Skin epidermis (tissue), 12 donors: Measurements from ENCODE around the gene BMERB1.
"Not testable (repeated sequence)": the region's sequence is repeated elsewhere in the genome, so short reads cannot be mapped to it uniquely, and the experiment has no call there.

Experiments used
- H3K27ac ChIP-seq, 21 experiments: fragments of 200-600 bp; sonication (generic) in 11 of 21; one replicate each; pipeline ENCODE4 v1.5.0; 2020; ENCODE audit warnings: mild to moderate bottlenecking in 3 of 21, inconsistent platforms in 2 of 21, moderate library complexity in 2 of 21
- H3K4me3 ChIP-seq, 7 experiments: fragments of 200-600 bp; sonication (generic) in 2 of 7; one replicate each; pipeline ENCODE4 v1.5.0; 2020; ENCODE audit warnings: inconsistent platforms in 2 of 7, mild to moderate bottlenecking in 2 of 7, moderate library complexity in 1 of 7

Gene BMERB1

GRCh38 chr16:15542261-15542660 is 107.9 kb downstream of the BMERB1 start:
- Histone ChIP-seq H3K4me3 (no peak overlapping the region), H3K27ac (no peak overlapping the region)

DNA sequence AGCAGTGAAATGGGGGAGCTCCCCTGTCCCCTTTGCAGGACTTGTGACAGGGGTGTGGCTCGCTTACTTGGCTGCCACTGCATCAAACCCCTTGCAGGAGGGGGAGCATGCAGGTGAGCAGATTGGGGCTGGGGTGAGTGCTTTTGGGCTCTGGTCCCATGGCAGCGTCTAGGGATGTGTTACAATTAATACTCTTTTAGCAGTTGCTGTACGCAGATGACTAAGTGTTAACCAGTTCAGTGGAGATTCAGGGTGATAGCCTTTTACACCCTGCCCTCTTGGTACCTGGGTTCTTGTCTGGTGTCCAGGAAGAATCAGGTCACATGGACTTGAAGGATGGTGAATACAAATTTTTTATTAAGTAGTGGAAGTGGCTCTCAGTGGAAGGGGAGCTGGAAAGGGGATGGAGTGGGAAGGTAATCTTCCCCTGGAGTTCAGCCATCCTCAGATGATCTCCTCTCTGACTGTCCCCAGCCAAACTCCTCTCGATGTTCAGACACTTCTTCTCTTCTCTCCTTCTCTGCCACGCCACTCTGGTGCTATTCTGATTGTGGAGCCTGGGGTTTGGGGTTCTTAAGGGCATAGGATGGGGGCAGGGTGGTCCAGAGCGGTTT is 108.5 kb downstream of the BMERB1 start:
- no peak overlapping the region for H3K4me3 ChIP-seq
- H3K27ac ChIP-seq, result no peak overlapping the region

DNA sequence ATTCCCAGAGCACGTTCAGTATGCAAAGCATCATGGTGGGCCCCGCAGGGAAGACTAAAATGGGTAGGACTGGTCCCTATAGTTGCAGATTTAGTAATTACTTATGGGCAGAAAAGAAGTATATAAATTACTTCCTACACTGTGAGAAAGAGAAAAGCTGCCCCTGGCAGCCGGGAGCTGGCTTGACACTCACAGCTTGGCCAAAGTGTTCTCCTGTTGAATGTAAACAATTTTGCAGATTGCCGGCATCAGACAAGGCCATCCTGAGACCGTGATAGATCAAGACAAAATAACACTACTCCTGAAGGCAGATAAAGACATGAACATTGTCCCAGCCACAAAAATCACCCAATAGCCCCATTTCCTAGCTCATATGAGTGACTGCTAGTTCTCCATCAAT is 110.0 kb downstream of the BMERB1 start:
- no peak overlapping the region for H3K27ac ChIP-seq
- H3K4me3 ChIP-seq, result no peak overlapping the region

DNA sequence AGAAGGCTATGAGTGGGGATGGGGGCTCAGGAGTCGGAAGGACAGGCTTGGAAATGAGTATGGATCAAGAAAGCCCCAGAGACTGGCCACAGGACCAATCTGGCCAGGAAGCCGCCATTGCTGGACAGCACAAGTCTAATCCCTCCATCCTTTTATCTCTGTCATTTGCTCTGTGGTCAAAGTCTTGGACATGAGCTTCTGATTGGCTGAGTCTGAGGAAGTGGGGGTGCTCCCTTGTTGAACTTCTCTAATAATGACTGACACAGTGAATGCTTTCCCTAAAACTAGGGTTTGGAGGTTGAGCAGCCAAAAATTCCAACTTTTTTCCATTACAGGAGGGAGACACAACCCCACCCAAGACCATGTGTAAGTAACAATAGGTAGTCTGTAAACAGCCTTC is 111.2 kb downstream of the BMERB1 start:
- H3K27ac ChIP-seq, result peak overlapping the region in 1 of 21 experiments; percentile 5
- H3K4me3 ChIP-seq, result no peak overlapping the region

DNA sequence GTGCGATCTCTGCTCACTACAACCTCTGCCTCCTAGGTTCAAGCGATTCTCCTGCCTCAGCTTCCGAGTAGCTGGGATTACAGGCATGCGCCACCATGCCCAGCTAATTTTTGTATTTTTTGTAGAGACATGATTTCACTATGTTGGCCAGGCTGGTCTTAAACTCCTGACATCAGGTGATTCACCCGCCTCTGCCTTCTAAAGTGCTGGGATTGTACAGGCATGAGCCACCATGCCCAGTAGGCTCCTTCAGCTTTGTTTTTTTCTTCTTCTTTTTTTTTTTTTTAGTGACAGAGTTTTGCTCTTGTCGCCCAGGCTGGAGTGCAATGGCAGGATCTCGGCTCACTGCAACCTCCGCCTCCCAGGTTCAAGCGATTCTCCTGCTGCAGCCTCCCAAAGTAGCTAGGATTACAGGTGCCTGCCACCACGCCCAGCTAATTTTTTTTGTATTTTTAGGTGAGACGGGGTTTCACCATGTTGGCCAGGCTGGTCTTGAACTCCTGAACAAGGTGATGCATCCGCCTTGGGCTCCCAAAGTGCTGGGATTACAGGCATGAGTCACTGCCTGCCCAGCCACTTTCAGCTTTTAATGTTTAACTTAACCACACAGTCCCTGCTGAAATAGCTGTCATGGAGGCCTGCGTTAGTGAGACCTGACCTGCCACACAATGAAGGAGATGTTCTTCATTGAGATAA is 112.8 kb downstream of the BMERB1 start:
- H3K27ac ChIP-seq, result peak overlapping the region in 4 of 21 experiments; percentile 24 to 26 (median 26)
- not testable (repeated sequence) for H3K4me3 ChIP-seq

- H3K27ac ChIP-seq, result peak overlapping the region in 1 of 21 experiments; percentile 25
- H3K4me3 ChIP-seq, result no peak overlapping the region
These were observed 113.3 kb downstream of the BMERB1 start for GRCh38 chr16:15547768-15548096.

- Histone ChIP-seq H3K27ac (peak overlapping the region in 1 of 21 experiments; percentile 1), H3K4me3 (no peak overlapping the region)
These were observed 114.1 kb downstream of the BMERB1 start for GRCh38 chr16:15548482-15548891.

DNA sequence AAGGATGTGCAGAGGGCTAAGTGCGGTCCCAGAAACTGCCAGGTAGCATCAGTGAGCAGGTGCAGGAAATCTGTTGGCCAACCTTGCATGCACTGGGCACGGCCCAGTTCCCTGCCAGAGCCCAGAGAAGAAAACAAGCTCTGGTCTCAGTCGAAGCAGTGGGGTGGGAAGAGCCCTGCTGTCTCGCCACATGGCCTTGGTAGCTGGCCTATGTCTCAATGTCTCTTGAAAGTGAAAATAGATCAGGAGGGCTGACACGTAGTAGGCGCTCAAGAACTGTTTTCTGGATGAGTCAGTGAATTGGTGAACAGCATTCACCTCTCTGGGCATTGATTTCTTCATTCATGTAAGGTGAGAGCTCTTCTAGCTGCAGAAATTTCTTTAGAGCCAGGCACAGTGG is 118.1 kb downstream of the BMERB1 start:
- Histone ChIP-seq H3K4me3 (no peak overlapping the region), H3K27ac (no peak overlapping the region)

DNA sequence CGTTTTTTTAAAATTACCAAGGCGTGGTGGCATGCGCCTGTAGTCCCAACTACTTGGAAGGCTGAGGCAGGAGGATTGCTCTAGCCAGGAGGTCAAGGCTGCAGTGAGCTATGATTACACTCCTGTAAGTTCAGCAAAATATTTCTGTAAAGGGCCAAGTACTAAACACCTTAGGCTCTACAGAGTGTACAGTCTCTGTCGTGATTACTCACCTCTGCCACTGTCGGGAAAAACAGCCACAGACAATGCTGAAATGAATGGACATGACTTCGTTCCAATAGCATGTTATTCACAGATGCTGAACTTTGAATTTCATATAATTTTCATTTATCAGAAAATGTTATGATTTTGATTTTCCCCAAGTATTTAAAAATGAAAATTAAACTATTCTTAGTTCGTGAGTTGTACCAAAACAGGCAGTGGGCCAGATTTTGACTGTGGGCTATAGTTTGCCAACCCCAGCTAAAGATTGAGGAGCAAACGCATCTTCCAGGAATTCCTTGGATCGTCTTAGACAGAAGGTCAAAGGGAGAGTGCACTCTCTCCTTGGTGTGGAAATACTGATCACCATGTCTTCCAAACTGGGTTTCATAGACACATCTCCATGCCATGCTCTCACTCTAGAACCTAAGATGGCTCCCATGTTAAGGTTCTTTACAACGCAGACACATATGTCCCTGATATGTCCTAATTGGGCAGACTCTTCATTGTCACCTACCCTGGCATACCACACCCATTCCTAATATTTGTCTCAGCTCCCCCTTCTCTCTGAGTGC is 119.1 kb downstream of the BMERB1 start:
- Histone ChIP-seq H3K4me3 (no peak overlapping the region), H3K27ac (peak overlapping the region in 1 of 21 experiments; percentile 12)

DNA sequence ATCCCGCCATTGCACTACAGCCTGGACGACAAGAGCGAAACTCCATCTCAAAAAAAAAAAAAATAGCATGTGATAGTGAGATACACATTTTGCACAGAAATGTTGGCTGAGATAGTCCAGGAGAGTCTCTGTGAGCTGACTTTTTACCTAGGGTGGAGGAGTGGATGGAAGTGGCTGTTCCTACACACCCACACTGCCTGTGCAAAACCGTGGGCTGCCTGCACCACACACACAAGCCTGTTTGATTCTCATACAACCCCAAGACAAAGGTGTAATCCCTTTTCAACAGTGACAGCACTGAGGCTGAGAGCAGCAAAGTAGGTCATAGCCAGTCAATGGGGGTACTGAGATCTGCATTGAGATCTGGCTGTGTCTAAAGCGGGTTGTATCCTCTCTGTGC is 121.7 kb downstream of the BMERB1 start:
- Histone ChIP-seq H3K4me3 (no peak overlapping the region), H3K27ac (no peak overlapping the region)

- no peak overlapping the region for H3K4me3 ChIP-seq
- no peak overlapping the region for H3K27ac ChIP-seq
These were observed 122.9 kb downstream of the BMERB1 start for GRCh38 chr16:15557258-15557657.

- no peak overlapping the region for H3K27ac ChIP-seq
- H3K4me3 ChIP-seq, result no peak overlapping the region
These were observed 124.8 kb downstream of the BMERB1 start for GRCh38 chr16:15559176-15559575.

DNA sequence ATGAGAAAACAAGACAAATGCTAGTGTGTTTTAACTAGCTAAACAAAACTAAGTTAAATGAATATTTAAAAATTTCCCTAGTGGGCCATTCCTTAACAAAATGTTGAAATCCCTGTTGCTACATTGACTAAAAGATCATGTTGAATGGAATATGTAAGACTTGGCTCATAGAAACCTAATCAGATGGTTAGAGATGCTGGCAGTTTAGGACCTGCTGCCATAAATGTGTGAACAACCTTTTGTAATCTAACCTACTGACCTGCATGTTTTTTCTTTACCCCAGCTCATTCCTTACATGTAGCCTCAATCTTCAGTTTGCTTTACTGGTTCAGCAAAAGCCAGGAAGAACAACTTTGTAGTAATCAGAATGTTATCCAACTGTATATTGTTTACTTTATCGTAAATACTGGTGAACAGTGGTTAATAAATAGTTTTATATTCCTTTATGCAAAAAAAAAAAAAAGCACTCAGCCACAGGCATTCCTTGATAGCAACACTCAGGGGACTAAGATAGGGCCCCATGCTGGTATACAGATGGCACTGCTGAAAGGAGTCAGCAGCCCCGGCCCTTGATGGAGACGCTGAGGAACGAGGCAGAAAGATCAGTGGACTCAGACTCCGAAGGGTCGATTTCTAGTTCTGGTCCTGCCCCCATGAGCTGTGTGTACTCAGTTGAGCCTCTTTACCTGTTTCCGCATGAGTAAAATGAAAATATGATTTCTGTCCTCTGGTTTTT is 130.4 kb downstream of the BMERB1 start:
- H3K4me3 ChIP-seq, result no peak overlapping the region
- no peak overlapping the region for H3K27ac ChIP-seq

- H3K27ac ChIP-seq, result no peak overlapping the region
These were observed 131.7 kb downstream of the BMERB1 start for GRCh38 chr16:15566095-15566494.

GRCh38 chr16:15567823-15568222 is 133.4 kb downstream of the BMERB1 start:
- Histone ChIP-seq H3K27ac (no peak overlapping the region), H3K4me3 (no peak overlapping the region)

More at GRCh38 chr16:15566095-15566494, 131.7 kb downstream of the BMERB1 start:
- H3K4me3 ChIP-seq, result no peak overlapping the region

- H3K4me3 ChIP-seq, result not testable (repeated sequence)
These were observed 136.3 kb downstream of the BMERB1 start for GRCh38 chr16:15570666-15571065.

DNA sequence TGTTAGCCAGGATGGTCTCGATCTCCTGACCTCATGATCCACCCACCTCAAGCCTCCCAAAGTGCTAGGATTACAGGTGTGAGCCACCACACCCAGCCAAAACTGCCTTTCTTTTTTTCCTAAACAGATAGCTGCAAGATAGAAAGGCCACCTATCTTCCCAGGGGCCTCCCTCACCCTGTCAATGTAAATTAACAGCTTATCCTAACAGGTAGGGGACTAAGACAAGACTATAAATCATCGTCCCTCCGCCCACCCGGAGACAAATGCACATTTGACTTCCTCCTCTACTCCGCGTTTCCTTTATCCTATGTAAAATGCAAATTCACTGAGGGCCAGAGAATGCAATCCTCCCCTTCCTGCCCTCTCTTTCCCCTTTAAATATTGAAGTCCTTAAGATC is 137.2 kb downstream of the BMERB1 start:
- Histone ChIP-seq H3K27ac (peak overlapping the region in 1 of 21 experiments; percentile 3), H3K4me3 (no peak overlapping the region)

More at GRCh38 chr16:15570666-15571065, 136.3 kb downstream of the BMERB1 start:
- H3K27ac ChIP-seq, result not testable (repeated sequence)

- peak overlapping the region in 4 of 21 experiments; percentile 13 to 60 (median 28) for H3K27ac ChIP-seq
- no peak overlapping the region for H3K4me3 ChIP-seq
These were observed 138.1 kb downstream of the BMERB1 start for GRCh38 chr16:15572329-15573001.

- H3K4me3 ChIP-seq, result no peak overlapping the region
- H3K27ac ChIP-seq, result peak overlapping the region in 5 of 21 experiments; percentile 13 to 62 (median 34)
These were observed 139.0 kb downstream of the BMERB1 start for GRCh38 chr16:15573274-15573895.
